HEK293 (cell line): ENCODE data around the gene TSSK6.

Experiments used
- CTCF ChIA-PET: fragments of 350-600 bp; formaldehyde crosslinking; extraction: SDS; loops from one replicate; lab custom pipeline; 2021; ENCODE audit warnings: antibody characterized with exemption; lab: Yijun Ruan, JAX
- POLR2A ChIA-PET: fragments of 300-600 bp; formaldehyde crosslinking; extraction: SDS; loops from one replicate; lab custom pipeline; 2020; ENCODE audit warnings: antibody characterized with exemption, inconsistent platforms; lab: Yijun Ruan, JAX
- H3K27ac ChIP-seq: fragments of 200-500 bp; sonication (Bioruptor generic); 2 replicates; pipeline ENCODE4 v1.5.1; 2014; ENCODE audit warnings: low read depth, low read length, control low read depth, inconsistent platforms; ENCODE audit errors: extremely low read depth
- H3K36me3 ChIP-seq, 2 experiments: fragments of 200-500 bp in 1 of 2; sonication (Bioruptor generic) in 1 of 2; 1 replicate in 1 of 2; 2 replicates in 1 of 2; pipeline ENCODE4 v1.5.1; 2014 to 2017; ENCODE audit warnings: inconsistent platforms in 2 of 2, low read length in 2 of 2; ENCODE audit not compliant: control insufficient read depth in 2 of 2, insufficient read depth in 1 of 2
- H3K4me1 ChIP-seq: fragments of 200-500 bp; sonication (Bioruptor generic); 2 replicates; pipeline ENCODE4 v1.5.1; 2014; ENCODE audit warnings: mild to moderate bottlenecking, low read length, inconsistent platforms; ENCODE audit not compliant: control insufficient read depth, insufficient read depth
- H3K4me3 ChIP-seq: 2 replicates; pipeline ENCODE4 v1.5.1; 2011; ENCODE audit warnings: low read depth, mild to moderate bottlenecking, control low read depth, low read length, moderate library complexity
- H3K9me3 ChIP-seq: fragments of 200-500 bp; sonication (Bioruptor generic); 2 replicates; pipeline ENCODE4 v1.5.1; 2014; ENCODE audit warnings: low read depth, low read length, inconsistent platforms; ENCODE audit not compliant: control insufficient read depth, insufficient read depth
- IKZF3 ChIP-seq: fragments of 450-650 bp; IDR thresholded peaks from 2 replicates; pipeline ENCODE4 v1.5.0; 2018; ENCODE audit warnings: missing biosample characterization, mild to moderate bottlenecking, missing genetic modification characterization, moderate library complexity
- TRIM28 ChIP-seq: IDR thresholded peaks from 2 replicates; pipeline ENCODE4 v1.6.1; 2011; ENCODE audit warnings: low read length, control low read depth, borderline replicate concordance
- ZFHX2 ChIP-seq: fragments of 450-650 bp; formaldehyde crosslinking; conservative IDR thresholded peaks from 2 replicates; pipeline ENCODE4 v1.5.1; 2016; ENCODE audit warnings: missing biosample characterization, missing genetic modification characterization
- ZNF133 ChIP-seq: fragments of 450-650 bp; formaldehyde crosslinking; IDR thresholded peaks from 2 replicates; pipeline ENCODE4 v1.5.1; 2016; ENCODE audit warnings: missing biosample characterization, missing genetic modification characterization
- ZNF146 ChIP-seq: fragments of 450-650 bp; formaldehyde crosslinking; IDR thresholded peaks from 2 replicates; pipeline ENCODE4 v1.5.1; 2016; ENCODE audit warnings: missing biosample characterization, missing genetic modification characterization
- ZNF221 ChIP-seq: fragments of 450-650 bp; formaldehyde crosslinking; IDR thresholded peaks from 2 replicates; pipeline ENCODE4 v1.5.1; 2017; ENCODE audit warnings: missing biosample characterization, missing genetic modification characterization, borderline replicate concordance
- ZNF292 ChIP-seq: fragments of 450-650 bp; formaldehyde crosslinking; IDR thresholded peaks from 2 replicates; pipeline ENCODE4 v1.5.1; 2016; ENCODE audit warnings: low read depth, missing biosample characterization, missing genetic modification characterization, borderline replicate concordance
- ZNF785 ChIP-seq: fragments of 450-650 bp; formaldehyde crosslinking; IDR thresholded peaks from 2 replicates; pipeline ENCODE4 v1.5.1; 2016; ENCODE audit warnings: missing biosample characterization, missing genetic modification characterization
- TF ChIP-seq, protein P1 (sequence below): IDR thresholded peaks from 2 replicates; pipeline ENCODE4 v1.6.1; 2011; ENCODE audit warnings: mild to moderate bottlenecking, low read depth, low read length, borderline replicate concordance
- TF ChIP-seq, protein P2 (sequence below): fragments of 450-650 bp; formaldehyde crosslinking; IDR thresholded peaks from 2 replicates; pipeline ENCODE4 v1.5.1; 2017; ENCODE audit warnings: missing biosample characterization, missing genetic modification characterization

Gene TSSK6

DNA sequence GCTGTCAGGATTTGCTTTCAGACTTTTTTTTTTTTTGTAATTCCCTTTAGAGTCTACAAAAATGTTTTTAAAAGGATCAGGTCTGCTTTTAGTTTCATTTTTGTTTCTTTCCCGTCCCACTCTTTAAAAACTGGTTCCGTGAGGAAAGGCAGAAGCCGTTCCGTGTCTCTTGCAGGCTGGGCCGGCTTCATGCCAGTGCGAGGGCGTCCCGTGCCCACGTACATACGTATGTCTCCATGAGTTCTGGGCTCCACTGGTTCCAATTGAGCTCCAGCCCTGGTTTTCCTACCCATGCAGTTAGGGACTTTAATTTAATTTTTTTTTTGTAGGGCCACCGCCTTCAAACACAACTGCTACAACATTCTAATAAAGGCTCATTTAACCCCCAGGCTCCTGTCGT lies 8.8 kb downstream of the TSSK6 start:
- TF ChIP-seq ZNF292 = no peak
- no peak for TF ChIP-seq TRIM28
- Histone ChIP-seq H3K4me1 (no peaks in the 10 kb centered on the region), H3K36me3 (peaks cover 4 to 60% of the 10 kb centered on the region in 2 experiments; a peak in 2 of 3 replicates), H3K27ac (no peak overlapping the region), H3K9me3 (no peaks in the 10 kb centered on the region), H3K4me3 (no peak overlapping the region)
- ChIA-PET POLR2A (interaction anchor here (1.3 kb wide), 1 partner anchor 142 kb away, joined by 3 read pairs; no protein-coding TSS in a partner anchor), CTCF (interaction anchor here (1.2 kb wide), 1 partner anchor 17 kb away, joined by 3 read pairs; no protein-coding TSS in a partner anchor)

DNA sequence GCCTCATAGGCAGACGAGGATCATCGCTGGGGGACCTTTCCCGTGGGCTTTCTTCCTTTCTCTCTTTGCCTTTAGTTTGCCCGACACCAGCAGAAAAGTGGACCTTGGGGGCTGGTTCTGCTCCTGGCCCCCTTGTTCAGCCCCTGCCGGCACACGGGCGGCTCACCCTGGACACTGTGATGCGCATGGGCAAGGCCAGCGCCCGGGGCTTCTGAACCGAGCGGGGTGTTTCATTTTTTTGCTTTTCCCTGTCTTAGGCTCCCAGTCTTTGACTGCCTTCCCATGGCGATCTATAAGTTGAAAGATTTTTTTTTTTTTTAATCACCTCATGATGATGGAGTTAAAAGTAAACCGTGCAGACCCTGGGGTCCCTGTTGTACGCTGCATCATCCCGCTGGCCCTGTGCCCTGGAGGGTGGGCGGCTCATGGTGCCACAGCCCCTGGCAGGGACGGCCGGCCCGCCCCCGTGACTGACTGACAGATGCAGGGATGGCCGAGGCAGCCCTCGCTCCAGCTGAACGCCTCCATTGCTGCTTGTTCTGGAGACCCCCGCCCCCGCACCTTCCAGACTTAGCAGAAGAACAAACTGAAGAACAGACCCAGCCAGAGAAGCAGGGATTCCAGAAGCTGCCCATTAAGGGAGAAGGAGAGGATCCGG lies 9.6 kb downstream of the TSSK6 start:
- TF ChIP-seq ZNF221 (tag by site-specific recombination) = no peak
- TF ChIP-seq ZFHX2 (tag by site-specific recombination) = peak; percentile 31; the same call in 1 of the 2 replicates

DNA sequence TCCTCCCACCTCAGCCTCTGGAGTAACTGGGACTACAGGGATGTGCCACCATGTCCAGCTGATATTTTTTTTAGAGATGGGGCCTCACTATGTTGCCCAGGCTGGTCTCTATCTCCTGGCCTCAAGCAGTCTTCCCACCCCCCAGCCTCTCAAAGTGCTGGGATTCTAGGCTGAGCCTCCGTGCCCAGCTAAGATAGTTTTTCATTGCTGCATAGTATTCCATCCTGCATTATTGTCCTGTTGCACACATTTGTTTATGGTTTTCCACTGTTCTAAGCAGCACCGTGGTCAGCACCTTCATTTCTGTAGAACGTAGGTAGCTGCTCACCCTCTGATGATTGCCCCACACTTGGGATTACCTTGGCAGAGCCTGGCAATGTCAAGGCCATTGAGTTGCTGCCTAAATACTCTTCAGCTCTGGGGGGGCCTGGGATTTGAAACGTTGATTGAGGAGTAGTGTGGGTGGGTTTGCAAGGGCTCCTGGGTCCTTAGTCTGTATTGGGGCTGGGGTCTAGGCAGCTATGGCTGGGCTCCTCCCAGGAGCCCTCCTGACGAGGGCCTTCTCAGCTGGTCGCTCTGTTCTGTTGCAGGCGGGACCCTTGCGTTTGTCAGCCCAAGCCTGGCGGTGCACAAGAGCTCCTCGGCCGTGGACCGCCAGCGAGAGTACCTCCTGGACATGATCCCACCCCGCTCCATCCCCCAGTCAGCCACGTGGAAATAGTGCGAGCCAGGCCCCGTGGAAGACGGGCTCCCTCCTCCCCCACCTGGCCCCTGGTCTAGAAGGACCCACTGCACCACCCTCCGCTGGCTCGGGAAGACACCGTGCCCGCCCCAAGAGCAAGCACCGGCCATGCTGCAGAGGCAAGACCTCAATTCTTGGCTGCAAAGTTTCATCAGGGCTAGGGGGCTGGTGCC lies 10.3 kb downstream of the TSSK6 start:
- Histone ChIP-seq H3K9me3 (no peaks in the 10 kb centered on the region), H3K4me3 (no peak overlapping the region), H3K36me3 (peaks cover 4 to 76% of the 10 kb centered on the region in 2 experiments; a peak in 2 of 3 replicates), H3K4me1 (no peaks in the 10 kb centered on the region), H3K27ac (no peak overlapping the region)
- TF ChIP-seq, protein P1, sequence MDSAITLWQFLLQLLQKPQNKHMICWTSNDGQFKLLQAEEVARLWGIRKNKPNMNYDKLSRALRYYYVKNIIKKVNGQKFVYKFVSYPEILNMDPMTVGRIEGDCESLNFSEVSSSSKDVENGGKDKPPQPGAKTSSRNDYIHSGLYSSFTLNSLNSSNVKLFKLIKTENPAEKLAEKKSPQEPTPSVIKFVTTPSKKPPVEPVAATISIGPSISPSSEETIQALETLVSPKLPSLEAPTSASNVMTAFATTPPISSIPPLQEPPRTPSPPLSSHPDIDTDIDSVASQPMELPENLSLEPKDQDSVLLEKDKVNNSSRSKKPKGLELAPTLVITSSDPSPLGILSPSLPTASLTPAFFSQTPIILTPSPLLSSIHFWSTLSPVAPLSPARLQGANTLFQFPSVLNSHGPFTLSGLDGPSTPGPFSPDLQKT = no peak
- TF ChIP-seq ZNF146 = peak; percentile 91
- CTCF ChIA-PET = interaction anchor here (0.6 to 0.9 kb wide), 2 partner anchors 14 to 474 kb away, joined by 3 read pairs; no protein-coding TSS in a partner anchor
- POLR2A ChIA-PET = interaction anchor here (0.6 to 1.5 kb wide), 2 partner anchors 11 to 18 kb away, joined by 3 to 6 read pairs; partner anchors contain the start of gene NDUFA13

More for the DNA sequence above, 9.6 kb downstream of the TSSK6 start:
- ChIA-PET CTCF (no interaction called here), POLR2A (interaction anchor here (1.5 kb wide), 1 partner anchor 10 kb away, joined by 3 read pairs; the partner anchor contains the start of gene NDUFA13)
- Histone ChIP-seq H3K4me1 (no peaks in the 10 kb centered on the region), H3K9me3 (no peaks in the 10 kb centered on the region), H3K4me3 (no peak overlapping the region), H3K27ac (no peak overlapping the region), H3K36me3 (peaks cover 4 to 68% of the 10 kb centered on the region in 2 experiments; a peak in 2 of 3 replicates)

DNA sequence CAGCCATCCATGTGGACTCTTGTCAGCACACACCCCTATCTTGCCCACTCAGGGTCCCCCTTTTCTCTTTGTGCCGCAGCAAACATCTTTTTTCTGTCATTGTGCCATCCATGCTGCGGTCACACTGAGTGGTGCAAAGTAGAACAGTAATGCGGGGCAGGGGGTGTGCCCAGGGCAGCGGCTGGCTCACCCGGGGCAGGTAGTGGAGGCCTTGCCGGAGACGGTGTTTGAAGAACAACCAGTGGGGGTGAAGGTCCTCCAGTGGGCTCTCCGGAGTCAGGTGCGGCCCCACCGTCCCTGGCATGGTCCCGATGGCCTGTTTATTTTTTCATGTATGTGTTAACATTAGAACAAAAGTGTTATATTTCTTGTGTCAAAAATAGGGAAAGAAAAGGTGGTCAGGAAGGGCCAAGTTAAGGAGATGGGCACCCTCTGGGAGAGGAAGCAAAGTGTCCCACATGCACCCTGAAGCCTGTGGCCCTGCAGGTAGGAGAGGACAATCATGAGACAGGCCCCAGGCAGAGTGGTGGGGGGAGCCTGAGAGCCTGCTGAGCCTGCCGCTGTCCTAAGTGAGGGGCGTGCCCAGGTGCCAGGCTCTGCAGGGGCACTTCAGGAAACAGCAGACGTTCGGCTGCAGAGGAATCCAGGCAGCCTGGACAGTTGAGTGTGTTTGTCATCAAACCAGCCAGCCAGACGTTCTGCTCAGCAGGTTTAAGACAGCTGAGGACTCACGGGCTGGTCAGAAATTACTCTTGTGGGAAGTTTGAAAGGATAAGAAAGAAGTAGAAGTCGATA lies 12.3 kb downstream of the TSSK6 start:
- TF ChIP-seq ZNF133 (tag by site-specific recombination) = peak; percentile 47; the same call in 1 of the 2 replicates
- no peak for TF ChIP-seq ZNF785 (tag by site-specific recombination)
- TF ChIP-seq, protein P2, sequence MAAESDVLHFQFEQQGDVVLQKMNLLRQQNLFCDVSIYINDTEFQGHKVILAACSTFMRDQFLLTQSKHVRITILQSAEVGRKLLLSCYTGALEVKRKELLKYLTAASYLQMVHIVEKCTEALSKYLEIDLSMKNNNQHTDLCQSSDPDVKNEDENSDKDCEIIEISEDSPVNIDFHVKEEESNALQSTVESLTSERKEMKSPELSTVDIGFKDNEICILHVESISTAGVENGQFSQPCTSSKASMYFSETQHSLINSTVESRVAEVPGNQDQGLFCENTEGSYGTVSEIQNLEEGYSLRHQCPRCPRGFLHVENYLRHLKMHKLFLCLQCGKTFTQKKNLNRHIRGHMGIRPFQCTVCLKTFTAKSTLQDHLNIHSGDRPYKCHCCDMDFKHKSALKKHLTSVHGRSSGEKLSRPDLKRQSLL (tag by site-specific recombination) = no peak
- TF ChIP-seq IKZF3 (tag by site-specific recombination) = no peak
- POLR2A ChIA-PET = no interaction called here
- no peak overlapping the region for H3K27ac ChIP-seq
- no peak overlapping the region for H3K4me3 ChIP-seq
- H3K4me1 ChIP-seq = no peaks in the 10 kb centered on the region
- H3K9me3 ChIP-seq = no peaks in the 10 kb centered on the region
- H3K36me3 ChIP-seq = peaks cover 4 to 96% of the 10 kb centered on the region in 2 experiments; a peak in 2 of 3 replicates
- CTCF ChIA-PET = no interaction called here
